HEK293 (cell line): Measurements from ENCODE around the gene IPCEF1.

Experiments used
- CTCF ChIA-PET: fragments of 350-600 bp; formaldehyde crosslinking; extraction: SDS; loops from one replicate; lab custom pipeline; 2021; ENCODE audit warnings: antibody characterized with exemption; lab: Yijun Ruan, JAX
- POLR2A ChIA-PET: fragments of 300-600 bp; formaldehyde crosslinking; extraction: SDS; loops from one replicate; lab custom pipeline; 2020; ENCODE audit warnings: antibody characterized with exemption, inconsistent platforms; lab: Yijun Ruan, JAX
- H3K27ac ChIP-seq: fragments of 200-500 bp; sonication (Bioruptor generic); 2 replicates; pipeline ENCODE4 v1.5.1; 2014; ENCODE audit warnings: low read depth, low read length, control low read depth, inconsistent platforms; ENCODE audit errors: extremely low read depth
- H3K36me3 ChIP-seq, 2 experiments: fragments of 200-500 bp in 1 of 2; sonication (Bioruptor generic) in 1 of 2; 1 replicate in 1 of 2; 2 replicates in 1 of 2; pipeline ENCODE4 v1.5.1; 2014 to 2017; ENCODE audit warnings: inconsistent platforms in 2 of 2, low read length in 2 of 2; ENCODE audit not compliant: control insufficient read depth in 2 of 2, insufficient read depth in 1 of 2
- H3K4me1 ChIP-seq: fragments of 200-500 bp; sonication (Bioruptor generic); 2 replicates; pipeline ENCODE4 v1.5.1; 2014; ENCODE audit warnings: mild to moderate bottlenecking, low read length, inconsistent platforms; ENCODE audit not compliant: control insufficient read depth, insufficient read depth
- H3K4me3 ChIP-seq: 2 replicates; pipeline ENCODE4 v1.5.1; 2011; ENCODE audit warnings: low read depth, mild to moderate bottlenecking, control low read depth, low read length, moderate library complexity
- H3K9me3 ChIP-seq: fragments of 200-500 bp; sonication (Bioruptor generic); 2 replicates; pipeline ENCODE4 v1.5.1; 2014; ENCODE audit warnings: low read depth, low read length, inconsistent platforms; ENCODE audit not compliant: control insufficient read depth, insufficient read depth
- KLF1 ChIP-seq: fragments of 450-650 bp; formaldehyde crosslinking; IDR thresholded peaks from 2 replicates; pipeline ENCODE4 v1.5.1; 2016; ENCODE audit warnings: missing biosample characterization, missing genetic modification characterization
- TCF7L2 ChIP-seq: IDR thresholded peaks from 2 replicates; pipeline ENCODE4 v1.6.1; 2011; ENCODE audit warnings: low read depth, mild to moderate bottlenecking, inconsistent platforms, low read length, moderate library complexity, borderline replicate concordance
- ZBTB10 ChIP-seq: fragments of 450-650 bp; formaldehyde crosslinking; IDR thresholded peaks from 2 replicates; pipeline ENCODE4 v1.5.1; 2016; ENCODE audit warnings: missing biosample characterization, missing genetic modification characterization
- ZBTB21 ChIP-seq: fragments of 450-650 bp; formaldehyde crosslinking; IDR thresholded peaks from 2 replicates; pipeline ENCODE4 v1.5.1; 2017; ENCODE audit warnings: missing biosample characterization, missing genetic modification characterization
- ZFHX2 ChIP-seq: fragments of 450-650 bp; formaldehyde crosslinking; conservative IDR thresholded peaks from 2 replicates; pipeline ENCODE4 v1.5.1; 2016; ENCODE audit warnings: missing biosample characterization, missing genetic modification characterization
- ZNF24 ChIP-seq: fragments of 450-650 bp; formaldehyde crosslinking; IDR thresholded peaks from 2 replicates; pipeline ENCODE4 v1.5.1; 2016; ENCODE audit warnings: missing biosample characterization, missing genetic modification characterization
- ZNF292 ChIP-seq: fragments of 450-650 bp; formaldehyde crosslinking; IDR thresholded peaks from 2 replicates; pipeline ENCODE4 v1.5.1; 2016; ENCODE audit warnings: low read depth, missing biosample characterization, missing genetic modification characterization, borderline replicate concordance
- ZNF37A ChIP-seq: fragments of 450-650 bp; IDR thresholded peaks from 2 replicates; pipeline ENCODE4 v1.5.1; 2018; ENCODE audit warnings: missing biosample characterization, missing genetic modification characterization
- ZNF394 ChIP-seq: fragments of 450-650 bp; formaldehyde crosslinking; IDR thresholded peaks from 2 replicates; pipeline ENCODE4 v1.5.1; 2016; ENCODE audit warnings: missing biosample characterization, missing genetic modification characterization, mild to moderate bottlenecking, moderate library complexity, borderline replicate concordance
- ZNF404 ChIP-seq: fragments of 450-650 bp; formaldehyde crosslinking; IDR thresholded peaks from 2 replicates; pipeline ENCODE4 v1.5.1; 2017; ENCODE audit warnings: missing biosample characterization, missing genetic modification characterization
- ZNF433 ChIP-seq: fragments of 450-650 bp; formaldehyde crosslinking; IDR thresholded peaks from 2 replicates; pipeline ENCODE4 v1.5.1; 2016; ENCODE audit warnings: missing biosample characterization, missing genetic modification characterization, low read depth
- ZNF473 ChIP-seq: fragments of 450-650 bp; formaldehyde crosslinking; IDR thresholded peaks from 2 replicates; pipeline ENCODE4 v1.5.1; 2017; ENCODE audit warnings: missing biosample characterization, missing genetic modification characterization
- ZNF501 ChIP-seq: fragments of 450-650 bp; formaldehyde crosslinking; IDR thresholded peaks from 2 replicates; pipeline ENCODE4 v1.5.1; 2016; ENCODE audit warnings: missing biosample characterization, missing genetic modification characterization
- ZNF549 ChIP-seq: fragments of 450-650 bp; IDR thresholded peaks from 2 replicates; pipeline ENCODE4 v1.5.1; 2018; ENCODE audit warnings: missing biosample characterization, missing genetic modification characterization, mild to moderate bottlenecking, inconsistent platforms, moderate library complexity
- ZNF558 ChIP-seq: fragments of 450-650 bp; formaldehyde crosslinking; IDR thresholded peaks from 2 replicates; pipeline ENCODE4 v1.5.1; 2016; ENCODE audit warnings: missing biosample characterization, missing genetic modification characterization
- ZNF560 ChIP-seq: fragments of 450-650 bp; formaldehyde crosslinking; IDR thresholded peaks from 2 replicates; pipeline ENCODE4 v1.5.1; 2017; ENCODE audit warnings: missing biosample characterization, missing genetic modification characterization, borderline replicate concordance
- ZNF624 ChIP-seq: fragments of 450-650 bp; formaldehyde crosslinking; IDR thresholded peaks from 2 replicates; pipeline ENCODE4 v1.5.1; 2017; ENCODE audit warnings: missing biosample characterization, missing genetic modification characterization
- ZNF629 ChIP-seq: fragments of 450-650 bp; formaldehyde crosslinking; IDR thresholded peaks from 2 replicates; pipeline ENCODE4 v1.5.1; 2017; ENCODE audit warnings: missing biosample characterization, missing genetic modification characterization
- ZNF701 ChIP-seq: fragments of 450-650 bp; formaldehyde crosslinking; IDR thresholded peaks from 2 replicates; pipeline ENCODE4 v1.5.1; 2016; ENCODE audit warnings: missing biosample characterization, missing genetic modification characterization
- ZNF785 ChIP-seq: fragments of 450-650 bp; formaldehyde crosslinking; IDR thresholded peaks from 2 replicates; pipeline ENCODE4 v1.5.1; 2016; ENCODE audit warnings: missing biosample characterization, missing genetic modification characterization
- TF ChIP-seq, protein P1 (sequence below): fragments of 450-650 bp; formaldehyde crosslinking; IDR thresholded peaks from 2 replicates; pipeline ENCODE4 v1.5.1; 2016; ENCODE audit warnings: missing biosample characterization, missing genetic modification characterization, low read depth
- TF ChIP-seq, protein P2 (sequence below): fragments of 450-650 bp; formaldehyde crosslinking; IDR thresholded peaks from 2 replicates; pipeline ENCODE4 v1.5.1; 2017; ENCODE audit warnings: missing biosample characterization, missing genetic modification characterization

Gene IPCEF1

DNA sequence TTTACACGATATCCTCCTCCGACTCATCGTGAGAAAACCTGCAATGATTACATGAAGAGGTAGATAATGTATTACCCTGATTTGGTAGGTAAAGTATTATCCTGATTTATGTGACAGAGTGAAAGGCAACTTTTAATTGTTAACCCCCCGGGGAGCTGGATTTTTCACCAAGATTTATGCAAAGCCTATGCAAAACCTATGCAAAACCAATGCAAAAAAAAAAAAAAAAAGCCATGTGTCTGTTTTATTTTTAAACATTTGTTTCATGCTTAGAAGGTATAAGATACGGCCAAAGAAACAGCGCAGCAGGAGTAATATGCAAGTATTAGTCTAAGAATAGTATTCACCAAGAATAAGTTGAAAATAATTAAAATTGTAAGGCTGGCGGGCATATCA is 109.9 kb downstream of the IPCEF1 start:
- Histone ChIP-seq H3K27ac (no peak overlapping the region; the same call in 1 of the 2 replicates), H3K36me3 (no peaks in the 10 kb centered on the region), H3K4me1 (peaks cover 3% of the 10 kb centered on the region; the same call in 1 of the 2 replicates), H3K4me3 (peak overlapping the region; percentile 22; the same call in 1 of the 2 replicates), H3K9me3 (no peaks in the 10 kb centered on the region)
- ChIA-PET CTCF (interaction anchor here (0.5 to 2.2 kb wide), 3 partner anchors 28 to 484 kb away, joined by 3 to 7 read pairs (median 6); no protein-coding TSS in a partner anchor), POLR2A (interaction anchor here (0.6 kb wide), 1 partner anchor 10 kb away, joined by 3 read pairs; no protein-coding TSS in a partner anchor)
- TF ChIP-seq ZNF701 (tag by site-specific recombination) (no peak), ZNF37A (no peak), ZNF629 (no peak), ZNF473 (tag by site-specific recombination) (no peak)
- TF ChIP-seq, protein P1, sequence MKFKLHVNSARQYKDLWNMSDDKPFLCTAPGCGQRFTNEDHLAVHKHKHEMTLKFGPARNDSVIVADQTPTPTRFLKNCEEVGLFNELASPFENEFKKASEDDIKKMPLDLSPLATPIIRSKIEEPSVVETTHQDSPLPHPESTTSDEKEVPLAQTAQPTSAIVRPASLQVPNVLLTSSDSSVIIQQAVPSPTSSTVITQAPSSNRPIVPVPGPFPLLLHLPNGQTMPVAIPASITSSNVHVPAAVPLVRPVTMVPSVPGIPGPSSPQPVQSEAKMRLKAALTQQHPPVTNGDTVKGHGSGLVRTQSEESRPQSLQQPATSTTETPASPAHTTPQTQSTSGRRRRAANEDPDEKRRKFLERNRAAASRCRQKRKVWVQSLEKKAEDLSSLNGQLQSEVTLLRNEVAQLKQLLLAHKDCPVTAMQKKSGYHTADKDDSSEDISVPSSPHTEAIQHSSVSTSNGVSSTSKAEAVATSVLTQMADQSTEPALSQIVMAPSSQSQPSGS (tag by site-specific recombination) = no peak

DNA sequence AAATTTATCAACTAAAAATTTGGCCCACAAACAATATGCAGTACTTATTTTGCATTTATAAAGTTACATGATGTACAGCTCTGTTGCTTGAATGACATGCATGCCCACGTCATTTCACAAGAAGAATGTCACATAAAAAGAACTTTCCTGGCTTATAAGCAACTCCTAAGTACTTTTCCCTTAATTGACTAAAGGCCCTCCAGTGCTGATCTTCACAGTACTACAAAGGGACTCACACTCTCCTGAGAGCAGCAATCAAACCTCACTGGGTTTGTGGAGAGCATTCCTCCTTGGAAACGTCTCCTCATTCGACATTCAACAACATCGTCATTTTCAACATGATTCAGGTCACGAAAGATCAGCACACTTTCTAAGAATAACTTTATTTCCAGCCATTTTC is 111.1 kb downstream of the IPCEF1 start:
- CTCF ChIA-PET = interaction anchor here (1.0 to 2.2 kb wide), 3 partner anchors 29 to 91 kb away, joined by 4 to 6 read pairs (median 4); no protein-coding TSS in a partner anchor
- Histone ChIP-seq H3K36me3 (no peaks in the 10 kb centered on the region), H3K27ac (no peak overlapping the region), H3K4me3 (no peak overlapping the region), H3K4me1 (peaks cover 3% of the 10 kb centered on the region; the same call in 1 of the 2 replicates), H3K9me3 (no peaks in the 10 kb centered on the region)
- TF ChIP-seq ZNF433 (tag by site-specific recombination) (no peak), ZNF624 (tag by site-specific recombination) (no peak), KLF1 (tag by site-specific recombination) (no peak), ZNF501 (tag by site-specific recombination) (no peak), ZNF292 (tag by site-specific recombination) (no peak), ZNF785 (no peak), ZNF404 (tag by site-specific recombination) (no peak), ZNF560 (tag by site-specific recombination) (no peak), ZBTB10 (tag by site-specific recombination) (no peak)
- POLR2A ChIA-PET = no interaction called here

DNA sequence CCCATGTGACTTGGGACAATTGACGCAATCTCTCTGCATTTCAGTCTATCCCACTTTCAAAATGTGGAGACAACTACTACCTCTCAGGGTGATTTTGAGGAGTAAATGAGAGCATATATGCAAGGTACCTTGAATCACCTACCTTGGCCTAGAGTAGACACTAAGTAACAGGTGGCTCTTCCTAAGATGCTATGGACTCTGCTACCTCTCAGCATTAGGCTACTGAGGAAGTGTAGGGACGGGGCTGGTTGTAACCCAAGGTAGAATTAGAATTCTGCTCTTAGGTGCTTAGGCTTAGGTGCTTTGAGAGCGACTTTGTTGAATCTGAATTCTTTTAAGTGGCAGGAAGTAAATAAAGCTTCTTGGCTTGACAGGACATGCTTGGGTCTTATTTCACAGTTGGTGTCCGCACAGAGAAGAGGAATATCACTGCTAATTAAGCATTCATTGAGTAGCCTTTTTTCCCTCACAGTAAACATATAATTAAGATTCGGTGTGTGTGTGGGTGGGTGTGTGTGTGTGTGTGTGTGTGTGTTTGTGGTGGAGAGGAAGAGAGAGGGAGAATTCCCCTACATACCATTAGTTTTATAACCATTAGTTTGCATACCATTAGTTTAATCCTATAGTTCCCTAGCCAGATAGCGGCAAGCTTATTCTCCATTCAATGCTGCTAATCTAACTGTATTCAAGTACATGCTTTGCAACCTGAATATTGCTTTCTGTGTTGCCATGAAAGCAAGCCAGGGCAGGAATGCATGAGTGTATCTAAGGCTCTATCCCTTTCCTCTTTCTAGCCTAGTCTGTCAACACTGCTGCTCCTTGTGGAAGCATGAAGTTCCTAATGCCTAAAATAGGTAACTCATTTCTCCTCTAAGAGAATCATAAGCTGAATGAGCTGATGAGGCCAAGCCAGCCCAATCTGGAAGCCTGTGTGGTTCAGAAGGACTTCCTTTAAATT is 112.5 kb downstream of the IPCEF1 start:
- CTCF ChIA-PET = interaction anchor here (0.6 to 0.7 kb wide), 3 partner anchors 248 to 1235 kb away, joined by 3 read pairs; no protein-coding TSS in a partner anchor
- POLR2A ChIA-PET = no interaction called here
- Histone ChIP-seq H3K4me3 (no peak overlapping the region), H3K9me3 (no peaks in the 10 kb centered on the region), H3K36me3 (no peaks in the 10 kb centered on the region), H3K4me1 (peaks cover 3% of the 10 kb centered on the region; the same call in 1 of the 2 replicates), H3K27ac (no peak overlapping the region)
- no peak for TF ChIP-seq ZNF549
- TF ChIP-seq, protein P2, sequence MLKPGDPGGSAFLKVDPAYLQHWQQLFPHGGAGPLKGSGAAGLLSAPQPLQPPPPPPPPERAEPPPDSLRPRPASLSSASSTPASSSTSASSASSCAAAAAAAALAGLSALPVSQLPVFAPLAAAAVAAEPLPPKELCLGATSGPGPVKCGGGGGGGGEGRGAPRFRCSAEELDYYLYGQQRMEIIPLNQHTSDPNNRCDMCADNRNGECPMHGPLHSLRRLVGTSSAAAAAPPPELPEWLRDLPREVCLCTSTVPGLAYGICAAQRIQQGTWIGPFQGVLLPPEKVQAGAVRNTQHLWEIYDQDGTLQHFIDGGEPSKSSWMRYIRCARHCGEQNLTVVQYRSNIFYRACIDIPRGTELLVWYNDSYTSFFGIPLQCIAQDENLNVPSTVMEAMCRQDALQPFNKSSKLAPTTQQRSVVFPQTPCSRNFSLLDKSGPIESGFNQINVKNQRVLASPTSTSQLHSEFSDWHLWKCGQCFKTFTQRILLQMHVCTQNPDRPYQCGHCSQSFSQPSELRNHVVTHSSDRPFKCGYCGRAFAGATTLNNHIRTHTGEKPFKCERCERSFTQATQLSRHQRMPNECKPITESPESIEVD (tag by site-specific recombination) = no peak
- no peak for TF ChIP-seq ZBTB21 (tag by site-specific recombination)
- TF ChIP-seq TCF7L2 = no peak
- no peak for TF ChIP-seq ZNF24 (tag by site-specific recombination)
- TF ChIP-seq ZNF558 (tag by site-specific recombination) = no peak
- TF ChIP-seq ZNF394 (tag by site-specific recombination) = no peak
- TF ChIP-seq ZFHX2 (tag by site-specific recombination) = 0 out of 2 replicates have a peak, but pooled peaks have one; percentile 6
